HG02610 (cell line): ENCODE results near the gene MIPEP.

Experiments used
- ATAC-seq: cut with Tn5 transposase; IDR thresholded peaks from one replicate; pipeline ENCODE4 v1.9.1; 2021; ENCODE audit warnings: mild to moderate bottlenecking, moderate library complexity; ENCODE audit not compliant: unreplicated experiment

The MIPEP gene

GRCh38 chr13:23855360-23855759, 33.8 kb downstream of the MIPEP start:
- ATAC-seq = no peak

- peak; percentile 59 for ATAC-seq
Measured at GRCh38 chr13:23852351-23852750, 36.8 kb downstream of the MIPEP start.

GRCh38 chr13:23851106-23851505, 38.1 kb downstream of the MIPEP start:
- ATAC-seq = no peak

GRCh38 chr13:23850134-23850533, 39.1 kb downstream of the MIPEP start:
- no peak for ATAC-seq

GRCh38 chr13:23849670-23850069, 39.5 kb downstream of the MIPEP start:
- ATAC-seq = no peak

GRCh38 chr13:23848646-23849141, 40.5 kb downstream of the MIPEP start:
- peak; percentile 39 for ATAC-seq

- ATAC-seq = no peak
Measured at GRCh38 chr13:23848019-23848418, 41.2 kb downstream of the MIPEP start.

- no peak for ATAC-seq
Measured at GRCh38 chr13:23847497-23847896, 41.7 kb downstream of the MIPEP start.

GRCh38 chr13:23845105-23845725, 44.0 kb downstream of the MIPEP start:
- ATAC-seq = no peak

- no peak for ATAC-seq
Measured at GRCh38 chr13:23844132-23844531, 45.1 kb downstream of the MIPEP start.

GRCh38 chr13:23843436-23843835, 45.8 kb downstream of the MIPEP start:
- ATAC-seq = no peak

- no peak for ATAC-seq
Measured at GRCh38 chr13:23842406-23842805, 46.8 kb downstream of the MIPEP start.

GRCh38 chr13:23833733-23834611, 55.2 kb downstream of the MIPEP start:
- ATAC-seq = no peak

- no peak for ATAC-seq
Measured at GRCh38 chr13:23828866-23829265, 60.3 kb downstream of the MIPEP start.

- no peak for ATAC-seq
Measured at GRCh38 chr13:23828086-23828485, 61.1 kb downstream of the MIPEP start.

GRCh38 chr13:23825179-23825578, 64.0 kb downstream of the MIPEP start:
- no peak for ATAC-seq

GRCh38 chr13:23824371-23824770, 64.8 kb downstream of the MIPEP start:
- no peak for ATAC-seq

- ATAC-seq = no peak
Measured at GRCh38 chr13:23822252-23822824, 66.9 kb downstream of the MIPEP start.

- no peak for ATAC-seq
Measured at GRCh38 chr13:23820530-23820929, 68.7 kb downstream of the MIPEP start.

GRCh38 chr13:23817830-23818229, 71.4 kb downstream of the MIPEP start:
- no peak for ATAC-seq

- ATAC-seq = no peak
Measured at GRCh38 chr13:23817136-23817535, 72.1 kb downstream of the MIPEP start.

GRCh38 chr13:23813635-23814034, 75.6 kb downstream of the MIPEP start:
- ATAC-seq = no peak
